MCF 10A (cell line): ENCODE data around the gene ELMO1. TPM values are rescaled to one million over a fixed set of nuclear protein-coding genes. Genes with fewer than 3 reads are reported as not detected.

Source experiments
- BruUV-seq: library from RNA; stranded (reverse); fragments of 400-500 nt; replicated peaks from 2 replicates; lab custom pipeline; 2021; lab: Mats Ljungman, UMichigan
- CTCF ChIA-PET: fragments of 300-600 bp; sonication (Branson Sonifier 250); formaldehyde crosslinking; extraction: SDS; loops from one replicate; lab custom pipeline; 2021; ENCODE audit warnings: antibody characterized with exemption, inconsistent platforms; lab: Yijun Ruan, JAX
- POLR2A ChIA-PET: fragments of 300-600, 350-650 bp; sonication (Branson Sonifier 250); formaldehyde crosslinking; extraction: SDS; loops from one replicate; lab custom pipeline; 2020; ENCODE audit warnings: antibody characterized with exemption, inconsistent platforms; lab: Yijun Ruan, JAX
- DNase-seq: peaks from one replicate; pipeline ENCODE4 v3.0.0-alpha.2; 2018; ENCODE audit not compliant: unreplicated experiment
- H3K27ac Mint-ChIP-seq: one replicate; pipeline ENCODE4 v1.8.0; 2022; ENCODE audit warnings: mild to moderate bottlenecking, low read depth, mixed read lengths; ENCODE audit not compliant: unreplicated experiment
- H3K27me3 Mint-ChIP-seq: one replicate; pipeline ENCODE4 v1.8.0; 2022; ENCODE audit warnings: mixed read lengths; ENCODE audit not compliant: insufficient read depth, unreplicated experiment
- H3K36me3 Mint-ChIP-seq: one replicate; pipeline ENCODE4 v1.8.0; 2022; ENCODE audit warnings: mild to moderate bottlenecking, moderate library complexity, mixed read lengths; ENCODE audit not compliant: insufficient read depth, unreplicated experiment
- H3K4me1 Mint-ChIP-seq: one replicate; pipeline ENCODE4 v1.8.0; 2022; ENCODE audit warnings: mixed read lengths; ENCODE audit not compliant: insufficient read depth, unreplicated experiment
- H3K4me3 Mint-ChIP-seq: one replicate; pipeline ENCODE4 v1.8.0; 2022; ENCODE audit warnings: mild to moderate bottlenecking, moderate library complexity, mixed read lengths; ENCODE audit not compliant: unreplicated experiment
- H3K9me3 Mint-ChIP-seq: one replicate; pipeline ENCODE4 v1.8.0; 2022; ENCODE audit warnings: mixed read lengths; ENCODE audit not compliant: unreplicated experiment
- intact Hi-C: fragments of 100-400 bp; cut with micrococcal nuclease; formaldehyde crosslinking; loops from 2 replicates; pipeline ENCODE4 v1.14.1; 2022
- total RNA-seq: library from RNA; stranded (reverse); gene quantifications from 2 replicates; pipeline ENCODE4 v1.2.3, GENCODE V29; 2022
- TF ChIP-seq, protein P1 (sequence below): fragments of 200-600 bp; IDR thresholded peaks from one replicate; pipeline ENCODE4 v1.8.0; 2022; ENCODE audit warnings: antibody characterized with exemption, mild to moderate bottlenecking; ENCODE audit not compliant: unreplicated experiment

Gene ELMO1
- total RNA-seq, 1 experiment from 2014 or later: 0.30 TPM

DNA sequence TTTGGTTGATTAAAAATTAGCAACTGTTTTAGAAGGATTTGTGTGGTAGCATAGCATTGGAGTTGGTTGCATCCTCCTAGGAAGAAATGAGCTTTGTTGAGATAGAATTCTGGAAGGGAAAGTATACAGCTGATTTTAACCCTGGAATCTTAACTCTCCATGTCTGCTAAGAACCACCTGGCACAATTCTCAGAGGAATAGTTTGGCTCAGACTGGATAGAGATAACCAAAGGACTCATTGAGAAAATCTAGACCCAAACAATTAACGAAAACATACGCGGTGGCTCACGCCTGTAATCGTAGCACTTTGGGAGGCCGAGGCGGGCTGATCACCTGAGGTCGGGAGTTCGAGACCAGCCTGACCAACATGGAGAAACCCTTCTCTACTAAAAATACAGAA lies 625.3 kb downstream of the ELMO1 start:
- H3K4me1 Mint-ChIP-seq: peaks cover 19% of the 10 kb centered on the region
- no peak overlapping the region for H3K4me3 Mint-ChIP-seq
- H3K9me3 Mint-ChIP-seq: no peaks in the 10 kb centered on the region
- POLR2A ChIA-PET: no interaction called here
- H3K36me3 Mint-ChIP-seq: no peaks in the 10 kb centered on the region
- CTCF ChIA-PET: interaction anchor here (0.7 to 1.5 kb wide), 2 partner anchors 28 to 203 kb away, joined by 3 read pairs; no protein-coding TSS in a partner anchor
- no peak overlapping the region for H3K27ac Mint-ChIP-seq
- DNase-seq: no peak
- BruUV-seq: no TSS peak
- H3K27me3 Mint-ChIP-seq: no peaks in the 10 kb centered on the region
- TF ChIP-seq, protein P1, sequence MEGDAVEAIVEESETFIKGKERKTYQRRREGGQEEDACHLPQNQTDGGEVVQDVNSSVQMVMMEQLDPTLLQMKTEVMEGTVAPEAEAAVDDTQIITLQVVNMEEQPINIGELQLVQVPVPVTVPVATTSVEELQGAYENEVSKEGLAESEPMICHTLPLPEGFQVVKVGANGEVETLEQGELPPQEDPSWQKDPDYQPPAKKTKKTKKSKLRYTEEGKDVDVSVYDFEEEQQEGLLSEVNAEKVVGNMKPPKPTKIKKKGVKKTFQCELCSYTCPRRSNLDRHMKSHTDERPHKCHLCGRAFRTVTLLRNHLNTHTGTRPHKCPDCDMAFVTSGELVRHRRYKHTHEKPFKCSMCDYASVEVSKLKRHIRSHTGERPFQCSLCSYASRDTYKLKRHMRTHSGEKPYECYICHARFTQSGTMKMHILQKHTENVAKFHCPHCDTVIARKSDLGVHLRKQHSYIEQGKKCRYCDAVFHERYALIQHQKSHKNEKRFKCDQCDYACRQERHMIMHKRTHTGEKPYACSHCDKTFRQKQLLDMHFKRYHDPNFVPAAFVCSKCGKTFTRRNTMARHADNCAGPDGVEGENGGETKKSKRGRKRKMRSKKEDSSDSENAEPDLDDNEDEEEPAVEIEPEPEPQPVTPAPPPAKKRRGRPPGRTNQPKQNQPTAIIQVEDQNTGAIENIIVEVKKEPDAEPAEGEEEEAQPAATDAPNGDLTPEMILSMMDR: no peak
- intact Hi-C loops: loop anchor here (10.0 kb wide), 1 partner anchor 139 kb away; no protein-coding TSS in a partner anchor

DNA sequence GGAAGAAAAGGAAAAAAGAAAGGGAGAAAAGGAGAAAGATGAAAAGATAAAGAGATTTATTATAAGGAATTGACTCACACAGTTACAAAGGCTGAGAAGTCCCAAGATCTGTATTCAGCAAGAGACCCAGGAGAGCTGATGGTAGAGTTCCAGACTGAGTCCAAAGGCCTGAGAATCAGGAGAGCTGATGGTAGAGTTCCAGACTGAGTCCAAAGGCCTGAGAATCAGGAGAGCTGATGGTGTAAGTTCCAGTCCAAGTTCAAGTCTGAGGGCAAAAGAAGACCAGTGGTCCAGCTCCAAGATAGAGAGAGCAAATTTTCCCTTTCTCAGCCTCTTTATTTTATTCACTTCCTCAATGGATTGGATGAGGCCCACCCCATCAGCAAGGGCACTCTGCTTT lies 627.0 kb downstream of the ELMO1 start:
- no TSS peak for BruUV-seq
- H3K36me3 Mint-ChIP-seq: no peaks in the 10 kb centered on the region
- no peaks in the 10 kb centered on the region for H3K27me3 Mint-ChIP-seq
- H3K9me3 Mint-ChIP-seq: no peaks in the 10 kb centered on the region
- POLR2A ChIA-PET: interaction anchor here (1.4 to 1.9 kb wide), 2 partner anchors 26 to 60 kb away, joined by 4 to 9 read pairs; no protein-coding TSS in a partner anchor
- CTCF ChIA-PET: no interaction called here
- H3K4me1 Mint-ChIP-seq: peaks cover 11% of the 10 kb centered on the region
- peak overlapping the region; percentile 41 for H3K27ac Mint-ChIP-seq
- TF ChIP-seq, protein P1: no peak
- intact Hi-C loops: loop anchor here (10.0 kb wide), 1 partner anchor 137 kb away; no protein-coding TSS in a partner anchor
- H3K4me3 Mint-ChIP-seq: no peak overlapping the region
- no peak for DNase-seq

- TF ChIP-seq, protein P1: no peak
- Mint-ChIP-seq H3K36me3 (no peaks in the 10 kb centered on the region), H3K4me3 (no peak overlapping the region), H3K27me3 (no peaks in the 10 kb centered on the region), H3K4me1 (peaks cover 11% of the 10 kb centered on the region), H3K27ac (peak overlapping the region; percentile 41), H3K9me3 (no peaks in the 10 kb centered on the region)
- ChIA-PET CTCF (interaction anchor here (0.5 to 0.7 kb wide), 2 partner anchors 13 to 256 kb away, joined by 3 to 5 read pairs; no protein-coding TSS in a partner anchor), POLR2A (interaction anchor here (0.6 to 1.9 kb wide), 7 partner anchors 13 to 908 kb away, joined by 3 to 9 read pairs (median 3); no protein-coding TSS in a partner anchor)
- BruUV-seq: no TSS peak
- peak; percentile 77 for DNase-seq
- intact Hi-C loops: loop anchor here (10.0 kb wide), 1 partner anchor 136 kb away; no protein-coding TSS in a partner anchor
These were observed 628.0 kb downstream of the ELMO1 start for GRCh38 chr7:36820527-36821170.

- TF ChIP-seq, protein P1: no peak
- no peaks in the 10 kb centered on the region for H3K9me3 Mint-ChIP-seq
- H3K4me1 Mint-ChIP-seq: peaks cover 11% of the 10 kb centered on the region
- no peak overlapping the region for H3K4me3 Mint-ChIP-seq
- ChIA-PET POLR2A (interaction anchor here (1.0 to 1.2 kb wide), 2 partner anchors 12 to 23 kb away, joined by 3 to 5 read pairs; no protein-coding TSS in a partner anchor), CTCF (no interaction called here)
- no peak for DNase-seq
- intact Hi-C loops: loop anchor here (10.0 kb wide), 1 partner anchor 135 kb away; no protein-coding TSS in a partner anchor
- no peak overlapping the region for H3K27ac Mint-ChIP-seq
- no peaks in the 10 kb centered on the region for H3K27me3 Mint-ChIP-seq
- H3K36me3 Mint-ChIP-seq: no peaks in the 10 kb centered on the region
- BruUV-seq: no TSS peak
These were observed 629.0 kb downstream of the ELMO1 start for GRCh38 chr7:36819639-36820038.
